Activated CD8-positive, alpha-beta memory T cell treated with anti-CD3 and anti-CD28 coated beads, Interleukin-2, amount 50 U/mL, for 24 hours (primary cell): ENCODE data around the gene OR5C1.
"Not testable (repeated sequence)": the region's sequence is repeated elsewhere in the genome, so short reads cannot be mapped to it uniquely, and the experiment has no call there.

Experiments
- DNase-seq: peaks from one replicate; pipeline ENCODE4 v3.0.0-alpha.2; 2020; ENCODE audit errors: extremely low read depth

The OR5C1 gene

GRCh38 chr9:122788831-122789230 lies at the start of gene OR5C1:
Gene OR5C1 (plus strand): TSS chr9:122788933. CDS start chr9:122788933, 0 bp downstream.
- DNase-seq: no peak

DNA sequence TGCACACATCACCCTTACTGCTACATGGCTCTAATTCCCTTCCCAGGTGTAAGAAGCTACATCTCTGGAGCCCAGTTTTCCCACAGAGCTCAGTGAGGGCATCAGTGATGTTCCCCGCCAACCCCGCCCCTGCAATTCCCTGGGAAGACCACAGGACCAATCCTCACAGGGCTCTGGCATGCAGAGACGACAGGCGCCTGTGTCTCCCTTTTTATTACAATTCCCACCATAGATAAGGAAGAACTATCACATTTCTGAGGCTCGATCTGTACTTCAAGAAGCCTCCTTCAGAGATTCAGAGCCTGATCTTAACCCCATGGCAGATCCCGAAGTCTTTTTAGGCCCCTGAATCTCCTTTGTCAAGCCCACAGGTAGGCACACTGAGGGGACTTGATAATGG lies 46.7 kb upstream of the OR5C1 start, which contains the start of gene OR1L6:
TSS of gene OR1L6 (plus strand) at position 301 of the 400 bp plus-strand sequence. CDS start 7,545 bp downstream, outside the sequence.
- no peak for DNase-seq

DNA sequence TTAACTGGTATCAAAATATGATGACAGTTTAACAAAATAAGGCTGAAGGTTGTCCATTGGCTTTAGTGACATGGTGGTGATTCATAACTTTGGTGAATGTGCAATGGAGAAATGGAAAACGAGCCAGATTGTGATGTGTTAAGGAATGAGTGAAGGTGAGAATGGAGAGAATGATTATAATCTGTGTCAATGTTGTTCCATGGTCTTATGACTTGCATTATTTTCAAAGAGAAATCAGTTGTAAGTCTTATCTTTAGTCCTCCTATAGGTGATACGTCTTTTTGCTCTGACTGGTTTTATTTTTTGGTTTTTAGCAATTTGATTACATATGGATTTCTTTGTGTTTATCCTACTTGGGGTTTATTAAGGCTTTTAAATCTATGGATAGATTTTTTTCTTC lies 33.9 kb upstream of the OR5C1 start:
- no peak for DNase-seq

GRCh38 chr9:122767817-122768216 lies 20.9 kb upstream of the OR5C1 start:
- no peak for DNase-seq

DNA sequence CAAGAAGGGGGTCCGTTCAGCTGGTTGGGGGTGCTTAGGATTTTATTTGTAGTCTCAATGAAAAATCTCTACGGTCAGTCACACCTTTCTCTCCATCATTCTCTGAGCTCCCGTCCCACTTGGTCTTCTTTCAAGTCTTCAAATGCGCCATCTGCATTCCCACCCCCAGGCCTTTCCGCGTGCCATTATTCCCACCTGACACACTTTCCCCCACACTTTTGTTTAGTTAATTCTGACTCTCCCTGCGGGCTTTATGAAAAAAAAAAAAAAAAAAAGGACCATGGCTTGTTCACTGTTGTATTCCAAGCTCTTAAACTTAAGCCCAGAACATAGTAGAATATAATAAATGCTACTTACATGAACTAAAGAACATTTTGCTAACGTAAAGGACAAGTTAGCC lies 11.7 kb upstream of the OR5C1 start:
- DNase-seq: no peak

GRCh38 chr9:122777935-122778627 lies 10.7 kb upstream of the OR5C1 start:
- no peak for DNase-seq

- DNase-seq: no peak
These were observed 9.6 kb upstream of the OR5C1 start for GRCh38 chr9:122779181-122779580.

DNA sequence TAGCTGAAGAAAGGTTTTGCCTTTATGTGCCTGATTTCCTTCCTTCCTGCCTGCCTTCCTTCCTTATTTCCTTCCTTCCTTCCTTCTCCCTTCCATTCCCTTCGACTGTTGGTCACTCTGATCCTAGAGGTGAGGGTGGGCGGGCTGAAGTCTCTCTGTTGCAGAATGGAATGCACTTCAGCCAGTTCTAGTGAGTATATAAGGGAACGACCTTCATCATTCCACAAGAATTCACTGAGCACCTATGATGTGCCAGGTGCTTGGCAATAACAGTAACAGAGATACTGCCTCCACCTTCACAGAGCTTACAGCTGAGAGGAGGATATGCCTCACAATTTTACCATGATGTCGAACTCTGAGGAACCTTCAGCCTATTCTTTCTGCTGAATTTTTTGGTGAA lies 8.7 kb upstream of the OR5C1 start:
- DNase-seq: no peak

GRCh38 chr9:122781671-122782070 lies 7.1 kb upstream of the OR5C1 start:
- no peak for DNase-seq

GRCh38 chr9:122785269-122785668 lies 3.5 kb upstream of the OR5C1 start:
- no peak for DNase-seq

DNA sequence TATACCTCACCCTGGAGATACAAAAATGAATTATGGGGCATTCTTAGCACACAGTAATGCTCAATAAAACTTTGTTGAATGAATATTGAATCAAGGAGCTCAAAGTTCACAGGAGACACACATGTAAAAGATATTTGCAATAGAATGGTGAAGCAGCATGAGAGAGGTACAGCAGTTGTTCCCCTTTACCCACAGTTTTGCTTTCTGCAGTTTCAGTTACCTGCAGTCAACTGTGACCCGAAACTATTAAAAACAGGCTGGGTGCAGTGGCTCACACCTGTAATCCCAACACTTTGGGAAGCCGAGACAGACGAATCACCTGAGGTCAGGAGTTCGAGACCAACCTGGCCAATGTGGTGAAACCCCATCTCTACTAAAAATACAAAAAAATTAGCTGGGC lies 2.4 kb upstream of the OR5C1 start:
- no peak for DNase-seq

DNA sequence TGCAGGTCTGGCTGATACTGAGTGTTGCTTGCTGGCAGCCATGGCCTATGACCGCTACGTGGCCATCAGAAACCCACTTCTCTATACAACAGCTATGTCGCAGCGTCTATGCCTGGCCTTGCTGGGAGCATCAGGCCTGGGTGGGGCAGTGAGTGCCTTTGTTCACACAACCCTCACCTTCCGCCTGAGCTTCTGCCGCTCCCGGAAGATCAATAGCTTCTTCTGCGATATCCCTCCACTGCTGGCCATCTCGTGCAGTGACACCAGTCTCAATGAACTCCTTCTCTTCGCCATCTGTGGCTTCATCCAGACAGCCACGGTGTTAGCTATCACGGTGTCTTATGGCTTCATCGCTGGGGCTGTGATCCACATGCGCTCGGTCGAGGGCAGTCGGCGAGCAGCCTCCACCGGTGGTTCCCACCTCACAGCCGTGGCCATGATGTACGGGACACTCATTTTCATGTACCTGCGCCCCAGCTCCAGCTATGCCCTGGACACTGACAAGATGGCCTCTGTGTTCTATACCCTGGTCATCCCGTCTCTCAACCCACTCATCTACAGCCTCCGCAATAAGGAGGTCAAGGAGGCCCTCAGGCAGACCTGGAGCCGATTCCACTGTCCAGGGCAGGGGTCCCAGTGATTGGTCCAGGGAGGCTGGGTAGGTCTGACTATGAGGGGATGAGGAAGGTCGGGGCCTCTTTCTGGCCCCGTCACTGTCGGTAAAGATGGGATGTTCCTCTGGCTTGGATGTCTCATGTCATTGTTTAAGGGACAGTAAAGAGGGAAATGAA lies 718 bp downstream of the OR5C1 start:
- no peak for DNase-seq

DNA sequence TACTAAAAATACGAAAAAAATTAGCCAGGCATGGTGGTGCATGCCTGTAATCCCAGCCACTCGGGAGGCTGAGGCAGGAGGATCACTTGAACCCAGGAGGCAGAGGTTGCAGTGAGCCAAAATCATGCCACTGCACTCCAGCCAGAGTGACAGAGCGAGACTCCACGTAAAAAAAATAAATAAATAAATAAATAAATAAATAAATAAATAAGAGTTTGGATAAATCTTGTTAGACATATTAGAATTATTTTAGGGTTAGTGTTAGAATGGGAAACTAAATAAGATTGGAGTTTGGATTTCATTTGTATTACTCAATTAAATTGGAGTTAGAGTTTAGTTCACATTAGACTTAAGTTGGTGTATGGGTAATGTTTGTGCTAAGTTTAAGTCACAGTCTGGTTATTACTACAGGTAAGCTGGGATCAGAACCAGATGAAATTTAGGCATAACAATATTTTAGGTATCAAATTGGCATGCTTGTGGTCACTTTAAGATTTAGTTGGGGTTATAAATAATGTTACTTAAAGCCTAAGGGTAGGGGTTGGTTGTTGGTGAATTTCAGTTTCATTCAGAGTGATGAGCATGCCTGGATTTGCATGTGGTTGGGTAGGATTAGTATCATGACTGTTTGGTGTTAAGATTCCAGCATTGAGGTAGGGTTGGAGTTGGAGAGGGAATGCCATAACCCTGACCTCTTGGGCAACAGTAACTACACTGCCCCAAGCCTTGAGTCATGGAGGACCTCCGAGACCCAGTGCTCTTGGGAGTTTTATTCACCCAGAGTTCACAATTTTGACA lies 3.3 kb downstream of the OR5C1 start:
- DNase-seq: no peak

- DNase-seq: no peak
These were observed 8.8 kb downstream of the OR5C1 start for GRCh38 chr9:122797316-122798063.

- no peak for DNase-seq
These were observed 11.6 kb downstream of the OR5C1 start, which contains the start of gene OR1K1 for GRCh38 chr9:122800066-122801060. Gene OR1K1 (plus strand): TSS chr9:122800123. CDS start chr9:122800123, 0 bp downstream.

DNA sequence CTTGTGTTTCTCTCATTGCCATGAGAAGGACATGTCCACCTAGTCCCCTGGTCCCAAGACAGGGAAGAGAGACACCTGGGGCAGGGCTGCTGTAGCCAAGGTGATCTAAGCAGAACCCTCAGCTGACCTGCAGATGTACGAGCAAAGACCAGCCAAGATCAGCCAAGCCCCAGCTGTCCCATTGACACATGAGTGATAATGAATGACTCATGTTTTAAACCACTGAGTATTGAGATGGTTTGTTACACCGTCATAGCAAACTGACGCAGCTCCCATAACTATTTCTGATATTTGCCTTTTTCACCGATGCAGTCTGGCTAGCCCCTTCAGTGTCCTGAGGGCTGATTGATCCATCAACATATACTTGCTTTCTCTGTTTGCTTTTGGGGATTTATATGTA lies 17.9 kb downstream of the OR5C1 start:
- DNase-seq: no peak

- DNase-seq: no peak
These were observed 18.7 kb downstream of the OR5C1 start for GRCh38 chr9:122807271-122807900.

- DNase-seq: no peak
These were observed 19.4 kb downstream of the OR5C1 start for GRCh38 chr9:122808141-122808540.

DNA sequence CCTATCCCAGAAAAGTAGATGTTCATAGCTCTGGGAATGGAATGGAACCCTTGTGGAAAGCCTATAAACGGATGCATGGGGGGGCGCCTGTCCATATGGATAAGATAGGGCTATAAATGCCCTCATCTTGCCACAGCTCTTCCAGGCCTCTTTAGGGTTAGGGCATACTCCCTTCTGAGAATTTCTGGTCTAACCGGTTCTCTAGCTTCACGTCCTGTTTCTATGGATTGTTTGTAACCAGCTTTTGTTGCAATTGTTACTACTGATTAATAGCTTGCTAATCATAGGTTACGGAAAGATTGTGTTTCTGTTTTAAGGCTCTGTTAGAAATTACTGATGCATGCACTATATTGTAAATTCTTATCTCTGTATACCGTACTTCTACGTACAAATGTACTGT lies 20.5 kb downstream of the OR5C1 start:
- not testable (repeated sequence) for DNase-seq
